Gastroesophageal sphincter (tissue), 3 donors: ENCODE results near the gene MTIF2.

Experiments
- CTCF ChIP-seq, 4 experiments: fragments of 200-600 bp in 2 of 4; fragments of 450-650 bp in 2 of 4; sonication (generic) in 1 of 4; IDR thresholded peaks; one replicate each; pipeline ENCODE4 v1.5.1; 2017 to 2019; ENCODE audit warnings: antibody characterized with exemption in 4 of 4, mild to moderate bottlenecking in 2 of 4, moderate library complexity in 2 of 4
- EP300 ChIP-seq: sonication (generic); formaldehyde crosslinking; IDR thresholded peaks from one replicate; pipeline ENCODE4 v1.6.1; 2017; ENCODE audit warnings: antibody characterized with exemption, mild to moderate bottlenecking
- POLR2A ChIP-seq, 2 donors: fragments of 450-650 bp; IDR thresholded peaks; one replicate each; pipeline ENCODE4 v1.6.1; 2017; ENCODE audit warnings: antibody characterized with exemption in 2 of 2, mild to moderate bottlenecking in 2 of 2, moderate library complexity in 1 of 2
- POLR2AphosphoS5 ChIP-seq: sonication (generic); formaldehyde crosslinking; IDR thresholded peaks from one replicate; pipeline ENCODE4 v1.6.1; 2017; ENCODE audit warnings: antibody characterized with exemption

GRCh38 chr2:55196526-55196925 is 72.5 kb downstream of the MTIF2 start:
- TF ChIP-seq POLR2AphosphoS5 (no peak), CTCF (IDR thresholded peaks at IDR 0.05) (no peak), EP300 (no peak), POLR2A (IDR thresholded peaks at IDR 0.05) (no peak)
